Nucleus accumbens (tissue), 56 donors: Measurements from ENCODE around the gene PML.
"Not testable (repeated sequence)": the region's sequence is repeated elsewhere in the genome, so short reads cannot be mapped to it uniquely, and the experiment has no call there.

Experiments
- DNase-seq, 56 donors: peaks; one replicate each; lab custom pipeline; 2025; lab: John Stamatoyannopoulos, UW

PML gene

DNA sequence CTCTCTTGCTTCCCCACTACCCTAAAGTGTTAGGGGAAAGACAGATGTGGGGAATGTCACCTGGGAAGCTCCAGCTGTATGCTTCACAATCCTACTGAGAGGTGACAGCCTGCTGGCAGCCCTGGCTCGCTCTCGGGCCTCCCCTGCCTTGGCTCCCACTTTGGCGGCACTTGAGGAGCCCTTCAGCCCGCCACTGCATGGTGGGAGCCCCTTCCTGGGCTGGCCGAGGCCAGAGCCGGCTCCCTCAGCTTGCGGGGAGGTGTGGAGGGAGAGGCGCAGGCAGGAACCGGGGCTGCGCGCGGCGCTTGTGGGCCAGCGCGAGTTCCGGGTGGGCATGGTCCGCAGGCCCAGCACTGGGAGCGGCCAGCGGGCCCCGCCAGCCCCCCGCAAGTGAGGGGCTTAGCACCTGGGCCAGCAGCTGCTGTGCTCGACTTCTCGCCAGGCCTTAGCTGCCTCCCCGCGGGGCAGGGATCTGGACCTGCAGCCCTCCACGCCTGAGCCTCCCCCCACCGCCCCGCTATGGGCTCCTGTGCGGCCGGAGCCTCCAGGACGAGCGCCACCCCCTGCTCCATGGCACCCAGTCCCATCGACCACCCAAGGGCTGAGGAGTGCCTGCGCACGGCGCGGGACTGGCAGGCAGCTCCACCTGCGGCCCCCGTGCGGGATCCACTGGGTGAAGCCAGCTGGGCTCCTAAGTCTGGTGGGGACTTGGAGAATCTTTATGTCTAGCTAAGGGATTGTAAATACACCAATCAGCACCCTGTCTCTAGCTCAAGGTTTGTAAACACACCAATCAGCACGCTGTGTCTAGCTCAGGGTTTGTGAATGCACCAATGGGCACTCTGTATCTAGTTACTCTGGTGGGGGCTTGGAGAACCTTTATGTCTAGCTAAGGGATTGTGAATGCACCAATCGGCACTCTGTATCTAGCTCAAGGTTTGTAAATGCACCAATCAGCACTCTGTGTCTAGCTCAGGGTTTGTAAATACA, 58.0 kb downstream of the PML start:
- not testable (repeated sequence) for DNase-seq

DNA sequence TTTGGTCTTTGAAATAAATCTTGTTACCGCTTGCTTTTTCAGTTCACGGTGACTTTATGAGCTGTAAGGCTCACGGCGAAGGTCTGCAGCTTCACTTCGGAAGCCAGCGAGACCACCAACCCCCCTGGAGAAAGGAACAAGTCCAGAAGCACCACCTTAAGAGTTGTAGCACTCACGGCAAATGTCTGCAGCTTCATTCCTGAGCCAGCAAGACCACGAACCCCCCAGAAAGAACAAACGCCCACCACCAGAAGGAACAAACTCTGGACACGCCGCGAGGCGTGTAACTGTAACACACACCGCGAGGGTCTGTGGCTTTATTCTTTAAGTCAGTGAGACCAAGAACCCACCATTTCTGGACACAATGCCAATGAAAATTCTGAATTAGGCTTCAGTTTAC, 59.0 kb downstream of the PML start:
- no peak for DNase-seq

GRCh38 chr15:74053941-74054529, 59.5 kb downstream of the PML start:
- DNase-seq, result peak in 45 of 56 donors; percentile 0 to 74 (median 37)

- no peak for DNase-seq
Observed at GRCh38 chr15:74055804-74056203, 61.3 kb downstream of the PML start.

- DNase-seq, result not testable (repeated sequence)
Observed at GRCh38 chr15:74056330-74056729, 61.8 kb downstream of the PML start.

DNA sequence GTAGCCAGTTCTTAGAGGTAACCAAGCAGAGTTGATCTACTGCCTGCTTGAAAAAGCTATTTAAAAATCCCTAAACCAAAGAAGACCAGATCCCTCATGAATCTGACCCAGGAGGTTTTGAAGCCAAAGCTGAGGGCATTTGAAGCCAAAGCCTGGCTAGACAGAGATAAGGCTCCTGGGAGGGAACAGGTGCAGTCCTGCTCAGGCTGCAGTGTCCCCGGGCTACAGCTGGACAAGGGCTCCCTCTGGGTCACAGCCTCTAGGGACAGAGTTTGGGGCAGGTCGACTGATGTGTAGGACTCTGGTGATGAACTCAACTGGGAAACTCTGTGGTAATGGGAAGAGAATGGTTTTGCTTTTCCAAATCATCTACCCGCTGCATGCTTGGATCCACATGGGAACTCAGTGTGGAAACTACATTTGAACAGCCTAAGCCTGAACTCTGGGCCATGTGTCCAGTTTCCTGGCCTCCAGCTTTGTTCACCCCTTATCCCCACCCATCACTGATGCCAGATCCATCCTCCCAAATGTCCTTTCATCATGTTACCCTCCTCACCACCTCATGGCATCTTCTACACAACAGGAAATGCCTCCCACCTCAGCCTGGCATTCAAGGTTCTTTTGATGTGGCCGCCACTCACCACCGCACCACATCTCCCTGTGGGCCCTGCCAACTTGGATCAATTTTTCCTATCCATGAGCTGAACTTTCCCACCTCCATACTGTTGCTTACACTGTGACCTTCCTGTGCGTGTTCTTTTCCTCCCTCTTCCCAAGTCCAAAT, 64.7 kb downstream of the PML start:
- DNase-seq, result not testable (repeated sequence)

- no peak for DNase-seq
Observed at GRCh38 chr15:74060251-74060650, 65.7 kb downstream of the PML start.

DNA sequence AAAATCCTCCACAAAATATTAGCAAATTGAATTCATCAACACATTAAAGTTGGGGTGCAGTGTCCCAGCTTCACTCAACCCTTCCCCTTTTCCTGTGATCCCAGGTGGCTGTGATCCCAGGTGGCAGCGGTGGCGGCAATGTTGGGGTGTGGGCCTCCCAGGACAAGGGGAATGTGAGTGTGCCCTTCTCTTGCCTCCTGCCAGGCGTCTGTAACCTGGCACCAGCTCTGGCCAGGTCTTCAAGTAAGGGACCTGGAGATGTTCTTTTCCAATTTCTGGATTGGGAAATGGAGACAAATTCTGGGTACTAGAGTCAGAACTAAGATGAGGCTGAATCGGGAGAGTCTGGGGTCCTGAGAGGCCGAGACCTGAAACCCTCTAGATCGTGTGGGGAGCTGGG, 67.7 kb downstream of the PML start:
- no peak for DNase-seq

GRCh38 chr15:74062671-74063070, 68.2 kb downstream of the PML start:
- DNase-seq, result no peak

DNA sequence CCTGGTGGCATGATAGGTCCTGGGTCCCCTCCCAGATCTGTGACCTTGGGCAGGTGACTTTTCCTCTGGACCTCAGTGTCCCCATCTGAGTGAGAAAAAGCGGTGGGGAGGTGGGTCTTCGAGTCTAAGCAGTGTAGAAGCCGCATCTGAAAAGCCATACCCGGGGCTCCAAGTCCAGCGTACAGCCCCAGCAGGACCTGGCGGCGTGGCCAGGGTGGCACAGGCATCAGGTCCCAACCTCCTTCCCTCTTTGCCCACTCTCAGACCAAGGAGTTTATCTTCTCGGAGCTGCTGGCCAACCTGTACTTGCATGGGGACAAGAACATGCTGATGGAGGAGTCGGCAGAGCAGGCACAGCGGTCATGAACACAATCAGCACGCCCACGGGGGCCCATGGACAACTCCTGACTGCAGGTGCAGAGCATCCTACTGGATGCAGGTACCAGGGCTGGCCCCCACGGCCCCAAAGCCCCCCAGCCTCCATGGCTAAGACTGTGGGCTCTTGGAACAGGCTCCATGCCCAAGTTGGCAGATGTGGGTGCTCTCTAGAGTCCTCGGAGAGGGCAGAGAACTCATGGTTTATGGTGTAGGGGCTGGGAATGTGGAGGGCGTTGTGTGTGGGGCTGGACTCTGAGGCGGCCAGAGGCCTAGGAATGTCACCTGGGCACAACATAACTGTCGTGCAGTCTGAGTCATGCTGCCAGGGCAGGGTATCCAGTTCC, 69.1 kb downstream of the PML start:
- not testable (repeated sequence) for DNase-seq

DNA sequence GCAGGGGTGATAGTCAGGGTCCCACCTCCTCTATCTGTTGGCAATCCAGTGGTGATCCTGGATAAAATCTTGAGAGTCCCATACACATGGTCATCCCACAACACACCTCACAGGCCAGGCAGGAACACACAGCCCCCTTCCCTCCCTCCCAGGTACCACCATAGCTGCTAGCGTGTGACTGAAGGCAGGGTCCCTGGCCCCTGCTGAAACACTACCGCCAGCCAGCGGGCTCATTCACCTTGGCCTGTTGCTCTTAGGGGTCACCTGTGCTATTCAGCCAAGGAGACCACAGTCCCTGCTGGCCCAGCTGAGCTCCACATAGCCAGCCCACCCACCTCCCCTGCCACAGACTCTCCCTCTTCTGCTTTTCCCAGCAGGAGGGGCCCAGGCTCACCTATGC, 69.7 kb downstream of the PML start:
- not testable (repeated sequence) for DNase-seq

- DNase-seq, result not testable (repeated sequence)
Observed at GRCh38 chr15:74064822-74065221, 70.3 kb downstream of the PML start.

- not testable (repeated sequence) for DNase-seq
Observed at GRCh38 chr15:74065684-74066411, 71.3 kb downstream of the PML start.

DNA sequence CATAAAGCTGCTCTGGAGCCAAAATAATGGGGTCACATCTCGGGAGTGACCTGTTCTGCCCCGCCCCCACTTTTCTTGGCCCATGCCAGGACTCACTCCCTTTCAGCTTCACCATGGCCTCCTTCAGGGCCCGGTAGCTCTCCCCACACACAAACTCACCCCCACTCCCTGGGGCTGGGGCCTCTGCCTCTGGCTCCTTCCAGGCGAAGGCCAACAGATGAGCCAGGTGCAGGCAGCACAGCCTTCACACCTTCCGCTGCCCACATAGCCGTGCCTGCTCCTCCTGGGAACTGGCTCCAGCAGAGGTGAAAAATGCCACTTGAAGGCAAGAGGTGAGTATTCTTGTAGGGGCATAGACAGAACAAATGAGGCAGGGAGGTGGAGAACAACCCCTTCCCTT, 77.1 kb downstream of the PML start:
- not testable (repeated sequence) for DNase-seq

GRCh38 chr15:74072132-74072531, 77.6 kb downstream of the PML start:
- DNase-seq, result not testable (repeated sequence)

GRCh38 chr15:74072614-74073337, 78.3 kb downstream of the PML start:
- not testable (repeated sequence) for DNase-seq

GRCh38 chr15:74075781-74076180, 81.3 kb downstream of the PML start:
- DNase-seq, result not testable (repeated sequence)

DNA sequence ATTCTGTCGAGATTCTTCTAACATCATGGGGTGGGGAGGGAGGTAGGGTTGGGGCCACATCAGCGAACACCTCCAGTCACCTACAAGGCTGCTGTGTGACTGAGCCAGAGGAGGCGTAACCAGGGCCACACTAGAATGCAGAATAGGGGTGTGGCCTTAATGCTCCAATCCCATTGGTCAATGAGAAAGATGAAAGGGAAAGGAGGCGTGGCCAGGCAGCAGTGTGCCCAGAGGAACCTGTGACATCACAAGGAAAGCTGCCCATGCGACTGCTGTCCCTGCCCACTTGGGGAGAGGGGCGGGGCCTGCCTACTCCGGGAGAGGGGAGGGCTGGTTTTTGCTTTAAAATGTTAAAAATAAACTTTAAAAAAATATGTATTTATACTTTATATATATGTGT, 87.9 kb downstream of the PML start, which contains the start of gene GOLGA6A:
Gene GOLGA6A, minus strand, starts transcription at position 101 of the 400 bp plus-strand sequence. Its CDS starts 41 bp downstream, at position 60.
- not testable (repeated sequence) for DNase-seq

GRCh38 chr15:74094567-74094966, 100.1 kb downstream of the PML start:
- DNase-seq, result not testable (repeated sequence)
